SU-DHL-6 (cell line): ENCODE results near the gene DNAAF8.

Experiments
- H2AFZ ChIP-seq: fragments of 200-600 bp; sonication (generic); 2 replicates; pipeline ENCODE4 v1.6.1; 2014; ENCODE audit warnings: low read depth, mild to moderate bottlenecking, moderate library complexity, mixed read lengths, antibody characterized with exemption, low read length; ENCODE audit not compliant: severe bottlenecking
- H3F3A ChIP-seq: fragments of 200-600 bp; shearing (Covaris generic); 2 replicates; pipeline ENCODE4 v1.6.0; 2016; ENCODE audit warnings: antibody characterized with exemption, mild to moderate bottlenecking; ENCODE audit not compliant: insufficient read depth
- H3K27ac ChIP-seq: fragments of 200-600 bp; sonication (generic); 2 replicates; pipeline ENCODE4 v1.5.1; 2016; ENCODE audit warnings: low read depth, mild to moderate bottlenecking, low read length, moderate library complexity, mixed read lengths
- H3K27me3 ChIP-seq: fragments of 200-600 bp; sonication (generic), shearing (Covaris generic); 2 replicates; pipeline ENCODE4 v1.6.0; 2014; ENCODE audit warnings: mild to moderate bottlenecking, low read length
- H3K36me3 ChIP-seq: fragments of 200-600 bp; sonication (generic); 2 replicates; pipeline ENCODE4 v1.6.1; 2014; ENCODE audit warnings: mild to moderate bottlenecking, low read length, mixed read lengths
- H3K4me2 ChIP-seq: fragments of 300-600, 200-600 bp; shearing (Covaris generic), sonication (generic); 2 replicates; pipeline ENCODE4 v1.6.0; 2014; ENCODE audit warnings: low read length, low read depth, mild to moderate bottlenecking; ENCODE audit not compliant: poor library complexity, severe bottlenecking
- H3K4me3 ChIP-seq: fragments of 200-600 bp; sonication (generic); 2 replicates; pipeline ENCODE4 v1.5.1; 2014; ENCODE audit warnings: antibody characterized with exemption, low read length, mild to moderate bottlenecking, mixed read lengths; ENCODE audit not compliant: insufficient read depth, poor library complexity, severe bottlenecking
- H3K79me2 ChIP-seq: fragments of 200-600 bp; sonication (generic); 2 replicates; pipeline ENCODE4 v1.6.1; 2014; ENCODE audit warnings: mild to moderate bottlenecking, low read length, moderate library complexity; ENCODE audit not compliant: insufficient read depth
- H3K9ac ChIP-seq: fragments of 200-600 bp; sonication (generic); 2 replicates; pipeline ENCODE4 v1.7.0; 2014; ENCODE audit warnings: mild to moderate bottlenecking, low read length
- H3K9me2 ChIP-seq: fragments of 200-600 bp; sonication (generic); replicated peaks from 2 replicates; pipeline ENCODE4 v1.6.1; 2014; ENCODE audit warnings: low read length; ENCODE audit not compliant: insufficient read depth
- H3K9me3 ChIP-seq: fragments of 200-600 bp; sonication (generic); 2 replicates; pipeline ENCODE4 v1.6.1; 2014; ENCODE audit warnings: low read length, mixed read lengths; ENCODE audit not compliant: insufficient read depth
- H4K20me1 ChIP-seq: fragments of 200-600 bp; sonication (generic); 2 replicates; pipeline ENCODE4 v1.6.1; 2014; ENCODE audit warnings: low read depth, mild to moderate bottlenecking, antibody characterized with exemption, low read length, moderate library complexity, mixed read lengths
- CTCF ChIP-seq: fragments of 200-600 bp; sonication (generic); IDR thresholded peaks from one replicate; pipeline ENCODE4 v1.5.1; 2017; ENCODE audit warnings: antibody characterized with exemption, mild to moderate bottlenecking, low read length, moderate library complexity; ENCODE audit not compliant: insufficient read depth, poor library complexity, severe bottlenecking
- EZH2phosphoT487 ChIP-seq: fragments of 200-600 bp; sonication (generic), shearing (Covaris generic); conservative IDR thresholded peaks from 2 replicates; pipeline ENCODE4 v1.6.1; 2018; ENCODE audit warnings: mild to moderate bottlenecking, antibody characterized with exemption, low read length, moderate library complexity, mixed read lengths

DNAAF8 gene

DNA sequence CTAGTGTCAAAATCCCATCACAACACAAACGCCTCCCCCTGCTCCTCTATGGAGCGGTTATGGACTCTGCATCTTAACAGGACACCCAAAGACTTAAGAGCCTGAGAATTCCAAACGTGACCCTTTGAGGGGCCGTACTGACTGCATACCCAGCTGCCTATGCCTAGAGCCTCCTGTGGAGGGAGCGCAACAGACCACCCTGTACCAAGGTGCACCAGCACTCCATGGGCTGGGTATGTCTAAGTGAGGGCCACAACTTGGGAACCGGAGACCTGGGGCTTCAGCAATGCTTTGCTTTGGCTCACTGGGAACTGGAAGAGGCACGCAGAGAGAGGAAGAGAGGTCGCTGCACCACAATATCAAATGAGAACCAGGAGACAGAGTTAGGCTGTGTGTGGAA is 5.7 kb upstream of the DNAAF8 start:
- no peak overlapping the region for H3K27ac ChIP-seq
- H3F3A ChIP-seq, result 0 out of 2 replicates have a peak, but pooled peaks cover 6% of the 10 kb centered on the region
- H2AFZ ChIP-seq, result no peak overlapping the region
- H3K27me3 ChIP-seq, result no peaks in the 10 kb centered on the region
- no peak overlapping the region for H3K4me3 ChIP-seq
- no peaks in the 10 kb centered on the region for H3K79me2 ChIP-seq
- H3K9me2 ChIP-seq, result no peaks in the 10 kb centered on the region
- TF ChIP-seq EZH2phosphoT487, result no peak
- TF ChIP-seq CTCF, result no peak
- no peaks in the 10 kb centered on the region for H3K9me3 ChIP-seq
- no peak overlapping the region for H3K4me2 ChIP-seq
- no peaks in the 10 kb centered on the region for H4K20me1 ChIP-seq
- no peaks in the 10 kb centered on the region for H3K36me3 ChIP-seq
- no peak overlapping the region for H3K9ac ChIP-seq

- H3K27me3 ChIP-seq, result no peaks in the 10 kb centered on the region
- no peak overlapping the region for H3K27ac ChIP-seq
- H3K9ac ChIP-seq, result no peak overlapping the region
- no peaks in the 10 kb centered on the region for H3K9me3 ChIP-seq
- H3K79me2 ChIP-seq, result no peaks in the 10 kb centered on the region
- no peak overlapping the region for H3K4me2 ChIP-seq
- no peaks in the 10 kb centered on the region for H4K20me1 ChIP-seq
- no peaks in the 10 kb centered on the region for H3K36me3 ChIP-seq
- 0 out of 2 replicates have a peak, but pooled peaks cover 12% of the 10 kb centered on the region for H3F3A ChIP-seq
- TF ChIP-seq CTCF (no peak), EZH2phosphoT487 (no peak)
- H3K4me3 ChIP-seq, result no peak overlapping the region
- H3K9me2 ChIP-seq, result no peaks in the 10 kb centered on the region
- no peak overlapping the region for H2AFZ ChIP-seq
Measured at GRCh38 chr16:4729876-4730275, 4.5 kb upstream of the DNAAF8 start.

GRCh38 chr16:4733211-4733742 is 1.1 kb upstream of the DNAAF8 start:
- Histone ChIP-seq H3F3A (0 out of 2 replicates have a peak, but pooled peaks cover 12% of the 10 kb centered on the region), H3K4me2 (peak overlapping the region; percentile 81), H3K27me3 (no peaks in the 10 kb centered on the region), H3K36me3 (no peaks in the 10 kb centered on the region), H4K20me1 (no peaks in the 10 kb centered on the region), H3K4me3 (peak overlapping the region; percentile 90), H3K9me2 (no peaks in the 10 kb centered on the region), H3K9ac (peak overlapping the region; percentile 83), H3K79me2 (no peaks in the 10 kb centered on the region), H3K27ac (peak overlapping the region; percentile 67), H3K9me3 (no peaks in the 10 kb centered on the region), H2AFZ (peak overlapping the region; percentile 95)
- TF ChIP-seq EZH2phosphoT487 (no peak), CTCF (no peak)

GRCh38 chr16:4733747-4734062 is 632 bp upstream of the DNAAF8 start:
- H3K36me3 ChIP-seq, result no peaks in the 10 kb centered on the region
- peak overlapping the region; percentile 95 for H2AFZ ChIP-seq
- TF ChIP-seq CTCF (no peak), EZH2phosphoT487 (no peak)

More at GRCh38 chr16:4733747-4734062, 632 bp upstream of the DNAAF8 start:
- peak overlapping the region; percentile 67 for H3K27ac ChIP-seq
- H3K79me2 ChIP-seq, result no peaks in the 10 kb centered on the region
- H3F3A ChIP-seq, result 0 out of 2 replicates have a peak, but pooled peaks cover 12% of the 10 kb centered on the region
- no peaks in the 10 kb centered on the region for H3K9me2 ChIP-seq
- H3K4me3 ChIP-seq, result peak overlapping the region; percentile 90
- H3K9me3 ChIP-seq, result no peaks in the 10 kb centered on the region
- no peaks in the 10 kb centered on the region for H3K27me3 ChIP-seq
- peak overlapping the region; percentile 83 for H3K9ac ChIP-seq
- H4K20me1 ChIP-seq, result no peaks in the 10 kb centered on the region
- H3K4me2 ChIP-seq, result peak overlapping the region; percentile 81
